GM18907 (cell line): Measurements from ENCODE around the gene GLMN.

Experiments used
- ATAC-seq: cut with Tn5 transposase; IDR thresholded peaks from one replicate; pipeline ENCODE4 v1.9.1; 2021; ENCODE audit warnings: mild to moderate bottlenecking, moderate library complexity; ENCODE audit not compliant: unreplicated experiment

The GLMN gene

DNA sequence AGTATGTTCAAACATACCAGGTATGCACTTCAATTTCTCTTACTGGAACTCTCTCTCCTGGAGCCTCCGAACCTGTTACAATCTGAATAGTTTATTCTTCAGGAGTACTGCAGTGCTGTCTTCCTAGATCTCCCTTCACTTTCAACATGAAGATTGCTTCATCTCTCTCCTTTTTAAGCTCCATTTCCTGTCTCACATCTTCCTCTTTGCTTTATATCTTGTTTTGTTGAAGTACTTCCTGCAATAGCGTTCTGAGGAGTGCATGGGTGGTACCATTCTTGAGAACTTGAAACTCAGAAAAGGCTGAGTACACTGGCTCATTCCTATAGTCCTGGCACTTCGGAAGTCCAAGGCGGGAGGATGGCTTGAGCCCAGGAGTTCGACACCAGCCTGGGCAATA is 96.8 kb downstream of the GLMN start:
- no peak for ATAC-seq
